Neural cell (in vitro differentiated cells): Measurements from ENCODE around the gene TBC1D20.

Experiments
- CTCF ChIP-seq: fragments of 450-650 bp; IDR thresholded peaks from 2 replicates; pipeline ENCODE4 v1.5.1; 2014; ENCODE audit warnings: antibody characterized with exemption, mild to moderate bottlenecking, moderate library complexity; ENCODE audit not compliant: poor library complexity, severe bottlenecking
- EP300 ChIP-seq: fragments of 450-650 bp; conservative IDR thresholded peaks from 2 replicates; pipeline ENCODE4 v1.6.1; 2014; ENCODE audit warnings: antibody characterized with exemption, mild to moderate bottlenecking, moderate library complexity; ENCODE audit not compliant: poor library complexity, severe bottlenecking
- EZH2 ChIP-seq: fragments of 200-600, 300-800 bp; shearing (Covaris generic), sonication (generic); IDR thresholded peaks from 2 replicates; pipeline ENCODE4 v1.6.1; 2014; ENCODE audit warnings: antibody characterized with exemption, low read length, borderline replicate concordance, mild to moderate bottlenecking; ENCODE audit not compliant: insufficient read depth, poor library complexity, severe bottlenecking
- MXI1 ChIP-seq: fragments of 450-650 bp; conservative IDR thresholded peaks from 2 replicates; pipeline ENCODE4 v1.6.1; 2014; ENCODE audit warnings: antibody characterized with exemption, mild to moderate bottlenecking; ENCODE audit not compliant: poor library complexity, severe bottlenecking
- POLR2AphosphoS5 ChIP-seq: IDR thresholded peaks from 2 replicates; pipeline ENCODE4 v1.6.1; 2012
- RAD21 ChIP-seq: fragments of 450-650 bp; conservative IDR thresholded peaks from 2 replicates; pipeline ENCODE4 v1.6.1; 2014; ENCODE audit warnings: antibody characterized with exemption, mild to moderate bottlenecking, moderate library complexity
- TAF1 ChIP-seq: IDR thresholded peaks from 2 replicates; pipeline ENCODE4 v1.6.1; 2012; ENCODE audit warnings: low read depth

GRCh38 chr20:389220-389619 lies 73.1 kb downstream of the TBC1D20 start:
- TF ChIP-seq EZH2: no peak
- TF ChIP-seq CTCF: no peak
- TF ChIP-seq TAF1: no peak
- no peak for TF ChIP-seq RAD21
- TF ChIP-seq POLR2AphosphoS5: no peak
- no peak for TF ChIP-seq EP300
- no peak for TF ChIP-seq MXI1
